ENCODE results near the gene TASP1. TPM values are rescaled to one million over a fixed set of nuclear protein-coding genes. Genes with fewer than 3 reads are reported as not detected.

The TASP1 gene
- total and polyA plus RNA-seq, 4 donors, result 2.5 to 10.0 (median 4.7) TPM

GRCh38 chr20:13425381-13426135 lies 213.2 kb downstream of the TASP1 start:
- TF ChIP-seq FOXA2 (IDR thresholded peaks at IDR 0.05) (no peak), GABPA (IDR thresholded peaks at IDR 0.05 in 1 of 2, conservative IDR thresholded peaks at IDR 0.05 in 1 of 2) (no peak), RAD21 (IDR thresholded peaks at IDR 0.05) (no peak), HNF4A (conservative IDR thresholded peaks at IDR 0.05) (no peak), EGR1 (IDR thresholded peaks at IDR 0.05; ENCODE audit: low read depth in 2 of 2) (no peak), ZBTB33 (IDR thresholded peaks at IDR 0.05) (no peak), YY1 (IDR thresholded peaks at IDR 0.05) (no peak), FOXA1 (IDR thresholded peaks at IDR 0.05) (no peak), NR2F2 (IDR thresholded peaks at IDR 0.05) (no peak), RXRA (IDR thresholded peaks at IDR 0.05) (no peak), SP1 (IDR thresholded peaks at IDR 0.05) (no peak), TAF1 (conservative IDR thresholded peaks at IDR 0.05) (no peak), REST (IDR thresholded peaks at IDR 0.05) (no peak), ATF3 (IDR thresholded peaks at IDR 0.05) (no peak), CTCF (IDR thresholded peaks at IDR 0.05; ENCODE audit: low read depth, low read length, missing input control) (no peak), MAX (IDR thresholded peaks at IDR 0.05) (no peak), JUND (IDR thresholded peaks at IDR 0.05) (no peak), HNF4G (IDR thresholded peaks at IDR 0.05) (no peak)
- WGBS, result 46% methylated on average over 4 of the region's 4 CpGs
- no peaks in the 10 kb centered on the region for H3K27me3 ChIP-seq (ENCODE audit: control insufficient read depth in 4 of 4, insufficient read depth in 4 of 4, low read length in 3 of 4)
- no peak overlapping the region for H3K4me3 ChIP-seq (ENCODE audit: low read depth in 1 of 3, low read length in 3 of 3)
- DNase-seq (ENCODE audit: low spot score), result no peak
- H3K27ac ChIP-seq (ENCODE audit: low read depth in 1 of 2, low read length in 2 of 2), result no peak overlapping the region
- peaks cover 4 to 19% (median 8%) of the 10 kb centered on the region in 4 donors for H3K4me1 ChIP-seq (ENCODE audit: control insufficient read depth in 4 of 4, insufficient read depth in 4 of 4, low read length in 3 of 4)
- no peak overlapping the region for H3K9ac ChIP-seq (ENCODE audit: low read depth in 1 of 2, low read length in 2 of 2)
- H3K9me3 ChIP-seq (ENCODE audit: control insufficient read depth in 4 of 4, low read length in 3 of 4), result no peaks in the 10 kb centered on the region
- peaks cover 0 to 2% (median 2%) of the 10 kb centered on the region in 4 donors for H3K36me3 ChIP-seq (ENCODE audit: control insufficient read depth in 4 of 4, insufficient read depth in 3 of 4, low read depth in 1 of 4, low read length in 3 of 4)
